B cell (primary cell): ENCODE measurements around the gene XXYLT1. TPM values are rescaled to one million over a fixed set of nuclear protein-coding genes. Genes with fewer than 3 reads are reported as not detected.

Source experiments
- ATAC-seq: fragments of 200-7000 bp; cut with Tn5 transposase; one replicate; pipeline ENCODE4 v1.10.0; 2021; ENCODE audit warnings: low read depth, mild to moderate bottlenecking, moderate number of reproducible peaks, moderate library complexity
- CTCF ChIA-PET: fragments of 350-600 bp; sonication (Branson Sonifier 250); formaldehyde crosslinking; loops from one replicate; lab custom pipeline; 2021; ENCODE audit warnings: antibody characterized with exemption, inconsistent platforms; lab: Charles Lee
- POLR2A ChIA-PET: fragments of 350-600 bp; sonication (Branson Sonifier 250); formaldehyde crosslinking; loops from one replicate; lab custom pipeline; 2021; ENCODE audit warnings: antibody characterized with exemption; lab: Charles Lee
- DNase-seq: peaks from one replicate; pipeline ENCODE4 v3.0.0; 2013
- H2AFZ ChIP-seq: 2 replicates; pipeline ENCODE4 v1.6.1; 2012; ENCODE audit warnings: mild to moderate bottlenecking, low read depth, low read length; ENCODE audit not compliant: insufficient read depth, poor library complexity, severe bottlenecking
- H3K27ac ChIP-seq, 2 donors: 1 replicate in 1 of 2; 2 replicates in 1 of 2; pipeline ENCODE4 v1.5.1; 2012 to 2013; ENCODE audit warnings: low read length in 2 of 2, mild to moderate bottlenecking in 2 of 2, moderate library complexity in 1 of 2
- H3K27me3 ChIP-seq, 4 experiments: fragments of 200-600 bp in 1 of 4; sonication (generic) in 1 of 4; replicated peaks in 1 of 4; 1 replicate in 2 of 4; 2 replicates in 2 of 4; pipeline versions ENCODE4 v1.6.1 to v1.7.0; 2013 to 2016; ENCODE audit warnings: low read length in 3 of 4, mild to moderate bottlenecking in 2 of 4, mixed read lengths in 1 of 4, moderate library complexity in 1 of 4; ENCODE audit not compliant: insufficient read depth in 4 of 4, control insufficient read depth in 3 of 4; ENCODE audit errors: control extremely low read depth in 1 of 4
- H3K36me3 ChIP-seq, 2 experiments: replicated peaks in 1 of 2; 1 replicate in 1 of 2; 2 replicates in 1 of 2; pipeline versions ENCODE4 v1.6.1 to v1.7.1; 2013; ENCODE audit warnings: low read length in 1 of 2; ENCODE audit not compliant: insufficient read depth in 2 of 2, control insufficient read depth in 1 of 2; ENCODE audit errors: control extremely low read depth in 1 of 2, extremely low read depth in 1 of 2
- H3K4me1 ChIP-seq, 2 donors: fragments of 200-600 bp in 1 of 2; sonication (generic) in 1 of 2; 1 replicate in 1 of 2; 2 replicates in 1 of 2; pipeline versions ENCODE4 v1.5.1 to v1.6.1; 2013 to 2017; ENCODE audit warnings: low read length in 2 of 2; ENCODE audit not compliant: control insufficient read depth in 2 of 2, insufficient read depth in 2 of 2
- H3K4me2 ChIP-seq: replicated peaks from 2 replicates; pipeline ENCODE3; 2012; ENCODE audit warnings: mild to moderate bottlenecking, low read depth, low read length; ENCODE audit not compliant: poor library complexity, severe bottlenecking
- H3K4me3 ChIP-seq, 5 experiments: fragments of 200-600 bp in 1 of 5; sonication (generic) in 1 of 5; 1 replicate in 3 of 5; 2 replicates in 2 of 5; pipeline versions ENCODE4 v1.5.1 to v1.7.0; 2011 to 2016; ENCODE audit warnings: low read length in 4 of 5, mild to moderate bottlenecking in 4 of 5, low read depth in 2 of 5, control low read depth in 1 of 5, moderate library complexity in 1 of 5; ENCODE audit not compliant: insufficient read depth in 1 of 5; ENCODE audit errors: control extremely low read depth in 1 of 5, extremely low read depth in 1 of 5
- H3K79me2 ChIP-seq: fragments of 200-600 bp; sonication (generic); one replicate; pipeline ENCODE4 v1.6.0; 2016; ENCODE audit warnings: low read length; ENCODE audit not compliant: control insufficient read depth, insufficient read depth
- H3K9ac ChIP-seq: fragments of 200-600 bp; sonication (generic); 2 replicates; pipeline ENCODE4 v1.6.1; 2017; ENCODE audit warnings: mild to moderate bottlenecking, low read length, moderate library complexity
- H3K9me3 ChIP-seq, 3 donors: one replicate each; pipeline versions ENCODE4 v1.6.1 to v1.7.1; 2013; ENCODE audit warnings: low read length in 2 of 3; ENCODE audit not compliant: control insufficient read depth in 2 of 3, insufficient read depth in 1 of 3; ENCODE audit errors: control extremely low read depth in 1 of 3
- H4K20me1 ChIP-seq: 2 replicates; pipeline ENCODE4 v1.6.0; 2012; ENCODE audit warnings: mild to moderate bottlenecking, low read length; ENCODE audit not compliant: insufficient read depth, control insufficient read depth, poor library complexity, severe bottlenecking
- H3K27ac Mint-ChIP-seq: one replicate; pipeline ENCODE4 v1.8.0; 2021; ENCODE audit warnings: mixed read lengths
- H3K27me3 Mint-ChIP-seq: one replicate; pipeline ENCODE4 v1.8.0; 2021; ENCODE audit warnings: mixed read lengths
- H3K4me1 Mint-ChIP-seq: one replicate; pipeline ENCODE4 v1.8.0; 2021; ENCODE audit warnings: mixed read lengths
- H3K4me3 Mint-ChIP-seq: one replicate; pipeline ENCODE4 v1.8.0; 2021; ENCODE audit warnings: mixed read lengths
- H3K9me3 Mint-ChIP-seq: one replicate; pipeline ENCODE4 v1.8.0; 2022; ENCODE audit warnings: mixed read lengths; ENCODE audit not compliant: insufficient read depth
- EZH2 ChIP-seq: IDR thresholded peaks from 2 replicates; pipeline ENCODE4 v1.6.1; 2012; ENCODE audit warnings: borderline replicate concordance, low read depth, mild to moderate bottlenecking, moderate library complexity, low read length; ENCODE audit not compliant: insufficient read depth, poor library complexity, severe bottlenecking
- WGBS: methylation state at CpG from one replicate; pipeline ENCODE4 v1.1.5; 2013; ENCODE audit warnings: missing lambda C conversion rate; ENCODE audit not compliant: insufficient coverage; 5-methylcytosine and 5-hydroxymethylcytosine counted together
- intact Hi-C: fragments of 100-400 bp; cut with micrococcal nuclease; formaldehyde crosslinking; loops from one replicate; pipeline ENCODE4 v1.10.0; 2022
- polyA plus RNA-seq: library from polyadenylated mRNA; depleted of rRNA; stranded (reverse); fragments of >200 nt; gene quantifications from 2 replicates; pipeline ENCODE4 v1.2.3, GENCODE V29; 2012
- total RNA-seq, 2 donors: library from RNA; stranded (reverse); fragments of 120-200 nt in 1 of 2; gene quantifications; 1 replicate in 1 of 2; 2 replicates in 1 of 2; pipeline versions ENCODE4 v1.2.3 to v1.2.4, GENCODE V29; 2013 to 2022
- TF ChIP-seq, protein P1 (sequence below): fragments of 200-600 bp; IDR thresholded peaks from one replicate; pipeline ENCODE4 v1.8.0; 2022; ENCODE audit warnings: antibody characterized with exemption, mild to moderate bottlenecking

The XXYLT1 gene
- total and polyA plus RNA-seq, 2 donors (not counting 1 experiment from before 2014, with no cell fraction given): 2.6 to 11.2 TPM

DNA sequence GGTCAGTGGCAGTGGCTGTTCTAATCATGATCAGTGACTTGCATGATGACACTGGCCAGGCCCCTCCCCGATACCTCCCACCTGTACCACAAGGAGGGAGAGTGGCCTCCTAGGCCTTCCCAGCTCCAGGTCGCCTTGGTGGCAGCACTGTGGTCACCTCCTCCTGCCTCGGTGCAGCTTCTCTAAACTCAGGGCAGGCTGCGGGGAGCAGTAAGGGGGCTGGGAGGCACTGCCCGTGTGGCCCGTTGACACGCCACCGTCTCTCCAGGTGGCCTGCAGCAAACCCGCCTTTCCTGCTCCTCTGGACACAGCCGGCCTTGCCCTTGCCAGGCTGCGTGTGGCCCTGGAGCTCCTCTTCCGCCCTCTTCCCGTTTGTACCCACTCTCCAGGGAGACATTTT, 184.1 kb downstream of the XXYLT1 start:
- POLR2A ChIA-PET: no interaction called here
- H3K4me1 Mint-ChIP-seq: peaks cover 14% of the 10 kb centered on the region
- no peak overlapping the region for H3K27ac ChIP-seq
- peaks cover 0 to under 1% of the 10 kb centered on the region in 2 donors for H3K4me1 ChIP-seq
- ATAC-seq (no peak), DNase-seq (no peak)
- no peak overlapping the region for H3K4me3 ChIP-seq
- CTCF ChIA-PET: no interaction called here
- no peaks in the 10 kb centered on the region for H3K9me3 ChIP-seq
- no peak overlapping the region for H3K9ac ChIP-seq
- H3K9me3 Mint-ChIP-seq: no peaks in the 10 kb centered on the region
- intact Hi-C loops: no loop called here
- WGBS: 97% methylated on average over 11 of the region's 13 CpGs
- H3K27me3 Mint-ChIP-seq: no peaks in the 10 kb centered on the region
- H3K4me2 ChIP-seq: no peak overlapping the region
- H3K79me2 ChIP-seq: peaks cover 10% of the 10 kb centered on the region
- no peak for TF ChIP-seq EZH2
- TF ChIP-seq, protein P1, sequence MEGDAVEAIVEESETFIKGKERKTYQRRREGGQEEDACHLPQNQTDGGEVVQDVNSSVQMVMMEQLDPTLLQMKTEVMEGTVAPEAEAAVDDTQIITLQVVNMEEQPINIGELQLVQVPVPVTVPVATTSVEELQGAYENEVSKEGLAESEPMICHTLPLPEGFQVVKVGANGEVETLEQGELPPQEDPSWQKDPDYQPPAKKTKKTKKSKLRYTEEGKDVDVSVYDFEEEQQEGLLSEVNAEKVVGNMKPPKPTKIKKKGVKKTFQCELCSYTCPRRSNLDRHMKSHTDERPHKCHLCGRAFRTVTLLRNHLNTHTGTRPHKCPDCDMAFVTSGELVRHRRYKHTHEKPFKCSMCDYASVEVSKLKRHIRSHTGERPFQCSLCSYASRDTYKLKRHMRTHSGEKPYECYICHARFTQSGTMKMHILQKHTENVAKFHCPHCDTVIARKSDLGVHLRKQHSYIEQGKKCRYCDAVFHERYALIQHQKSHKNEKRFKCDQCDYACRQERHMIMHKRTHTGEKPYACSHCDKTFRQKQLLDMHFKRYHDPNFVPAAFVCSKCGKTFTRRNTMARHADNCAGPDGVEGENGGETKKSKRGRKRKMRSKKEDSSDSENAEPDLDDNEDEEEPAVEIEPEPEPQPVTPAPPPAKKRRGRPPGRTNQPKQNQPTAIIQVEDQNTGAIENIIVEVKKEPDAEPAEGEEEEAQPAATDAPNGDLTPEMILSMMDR: no peak
- no peak overlapping the region for H3K4me3 Mint-ChIP-seq
- H4K20me1 ChIP-seq: no peaks in the 10 kb centered on the region
- H3K36me3 ChIP-seq: no peaks in the 10 kb centered on the region
- H2AFZ ChIP-seq: no peak overlapping the region
- no peaks in the 10 kb centered on the region for H3K27me3 ChIP-seq
- no peak overlapping the region for H3K27ac Mint-ChIP-seq

DNA sequence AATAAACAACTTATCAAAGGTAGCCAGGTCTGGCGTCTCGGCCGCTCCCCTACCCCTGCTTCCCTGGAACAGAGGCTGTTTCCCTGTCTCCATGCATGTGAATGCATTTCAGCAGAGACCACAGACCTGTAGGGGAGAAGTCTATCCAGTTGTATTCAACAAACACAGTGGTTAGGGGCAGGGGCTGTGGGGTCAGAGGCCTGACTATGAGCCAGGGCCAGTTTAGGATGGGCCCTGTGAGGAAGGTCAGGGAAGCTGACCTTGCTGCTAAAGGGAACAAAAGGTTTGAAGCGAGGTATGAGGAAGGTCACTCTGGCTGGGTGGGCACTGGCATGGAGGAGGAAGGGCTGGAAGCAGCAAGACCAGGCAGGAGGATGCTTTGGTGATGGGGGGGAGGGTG, 184.6 kb downstream of the XXYLT1 start:
- TF ChIP-seq, protein P1: no peak
- no peak for TF ChIP-seq EZH2
- Histone ChIP-seq H2AFZ (no peak overlapping the region), H3K4me1 (peaks cover 0 to 6% of the 10 kb centered on the region in 2 donors), H3K9me3 (no peaks in the 10 kb centered on the region), H3K4me2 (no peak overlapping the region), H4K20me1 (no peaks in the 10 kb centered on the region), H3K79me2 (peaks cover 10% of the 10 kb centered on the region), H3K36me3 (no peaks in the 10 kb centered on the region), H3K27ac (no peak overlapping the region), H3K9ac (no peak overlapping the region), H3K27me3 (no peaks in the 10 kb centered on the region), H3K4me3 (no peak overlapping the region)
- no peak for ATAC-seq
- Mint-ChIP-seq H3K27ac (no peak overlapping the region), H3K27me3 (no peaks in the 10 kb centered on the region), H3K4me3 (no peak overlapping the region), H3K9me3 (no peaks in the 10 kb centered on the region), H3K4me1 (peaks cover 18% of the 10 kb centered on the region)
- DNase-seq: no peak
- CTCF ChIA-PET: interaction anchor here (1.2 kb wide), 1 partner anchor 20 kb away, joined by 5 read pairs; no protein-coding TSS in a partner anchor
- POLR2A ChIA-PET: interaction anchor here (1.2 kb wide), 1 partner anchor 410 kb away, joined by 3 read pairs; no protein-coding TSS in a partner anchor
- intact Hi-C loops: no loop called here
- WGBS: 96% methylated on average over 4 of the region's 4 CpGs
